ENCODE results near the gene RNU1-1. TPM values are rescaled to one million over a fixed set of nuclear protein-coding genes. Genes with fewer than 3 reads are reported as not detected.
"Not testable (repeated sequence)": the region's sequence is repeated elsewhere in the genome, so short reads cannot be mapped to it uniquely, and the experiment has no call there.

The RNU1-1 gene
- total RNA-seq, 1 donor from 2014 or later: 3,041 TPM

DNA sequence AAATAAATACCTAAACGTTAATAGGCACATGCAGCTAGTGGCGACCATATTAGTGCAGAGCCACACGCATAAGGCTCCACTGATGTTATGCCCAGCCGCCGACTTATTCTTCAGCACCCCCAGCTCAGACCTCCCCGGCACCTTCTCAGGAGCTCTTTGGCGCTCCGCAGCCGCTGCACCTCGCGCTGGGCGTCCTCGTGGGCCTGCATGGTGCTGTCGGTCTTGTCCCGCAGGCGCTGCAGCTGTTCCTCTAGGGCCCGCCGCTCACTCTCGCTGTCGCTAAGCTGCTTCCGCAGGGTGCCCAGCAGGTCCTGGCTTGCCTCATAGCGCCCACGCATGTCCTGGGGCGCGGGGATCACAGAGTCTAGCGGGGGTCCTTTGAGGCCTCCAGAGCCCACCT is 30.9 kb downstream of the RNU1-1 start:
- H3K4me1 Mint-ChIP-seq (ENCODE audit: low read depth); DNase-seq (ENCODE audit: low spot score); H3K27me3 Mint-ChIP-seq (ENCODE audit: insufficient read depth); intact Hi-C loops (cut with micrococcal nuclease); H3K4me3 Mint-ChIP-seq; H3K27ac Mint-ChIP-seq; H3K9me3 Mint-ChIP-seq: not testable (repeated sequence)
- H3K36me3 Mint-ChIP-seq (ENCODE audit: low read depth): peaks cover 11% of the 10 kb centered on the region

- Mint-ChIP-seq H3K27ac (no peak overlapping the region), H3K4me1 (ENCODE audit: low read depth) (no peaks in the 10 kb centered on the region), H3K9me3 (no peaks in the 10 kb centered on the region), H3K4me3 (no peak overlapping the region), H3K27me3 (ENCODE audit: insufficient read depth) (no peaks in the 10 kb centered on the region), H3K36me3 (ENCODE audit: low read depth) (peaks cover 11% of the 10 kb centered on the region)
- intact Hi-C loops (cut with micrococcal nuclease): no loop called here
- no peak for DNase-seq (ENCODE audit: low spot score)
Measured at GRCh38 chr1:16478091-16478490, 36.0 kb downstream of the RNU1-1 start.

DNA sequence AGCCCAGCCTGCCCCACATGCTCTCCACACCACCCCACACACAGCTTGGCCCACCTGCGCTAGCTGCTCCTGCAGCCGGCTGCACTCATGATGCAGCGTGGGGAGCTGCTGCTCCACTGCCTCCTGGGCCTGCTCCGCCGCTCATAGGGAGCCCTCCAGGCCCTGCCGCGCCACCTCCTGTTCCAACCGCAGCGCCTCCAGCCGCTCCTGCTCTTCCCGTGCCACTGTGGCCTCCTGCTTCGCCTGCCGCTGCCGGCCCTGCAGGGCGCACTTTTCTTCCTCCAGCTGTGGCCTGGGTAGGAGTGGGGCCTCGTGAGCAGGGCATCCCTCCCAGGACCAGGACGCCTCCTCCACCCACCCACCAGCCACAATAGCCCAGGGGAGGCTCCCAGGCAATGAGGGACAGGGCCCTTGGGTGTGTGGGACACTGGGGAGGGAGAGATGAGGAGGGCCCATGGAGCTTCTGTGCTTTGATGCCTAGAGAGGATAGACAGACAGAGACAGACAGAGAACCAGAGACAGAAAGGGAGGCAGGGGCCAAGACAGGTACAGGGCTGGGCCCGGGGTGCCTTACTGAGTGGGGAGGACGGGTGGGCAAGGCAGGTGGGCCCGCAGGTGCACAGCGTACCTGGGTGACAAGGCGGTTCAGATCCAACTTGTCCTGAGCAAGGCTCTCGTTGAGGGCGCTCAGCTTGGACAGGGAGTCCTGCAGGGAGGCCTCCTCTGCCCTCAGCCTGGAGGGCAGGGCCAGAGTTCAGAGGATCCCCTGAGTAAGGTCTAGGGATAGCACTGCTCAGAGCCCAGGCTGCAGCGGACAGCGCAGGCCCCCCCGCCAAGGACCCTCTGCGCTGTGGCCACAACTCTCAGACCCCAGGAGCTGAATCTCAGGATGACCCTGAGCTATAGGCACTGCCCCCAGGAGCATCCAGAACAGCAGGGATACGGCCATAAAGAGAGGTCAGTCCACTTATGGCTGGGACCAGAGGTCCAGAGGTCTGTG is 38.0 kb downstream of the RNU1-1 start:
- H3K4me1 Mint-ChIP-seq (ENCODE audit: low read depth); intact Hi-C loops (cut with micrococcal nuclease); H3K9me3 Mint-ChIP-seq; H3K4me3 Mint-ChIP-seq; H3K27me3 Mint-ChIP-seq (ENCODE audit: insufficient read depth); H3K27ac Mint-ChIP-seq; DNase-seq (ENCODE audit: low spot score): not testable (repeated sequence)
- peaks cover 16% of the 10 kb centered on the region for H3K36me3 Mint-ChIP-seq (ENCODE audit: low read depth)

GRCh38 chr1:16474891-16475290 is 39.2 kb downstream of the RNU1-1 start:
- H3K9me3 Mint-ChIP-seq; H3K27ac Mint-ChIP-seq; H3K4me1 Mint-ChIP-seq (ENCODE audit: low read depth); H3K4me3 Mint-ChIP-seq; DNase-seq (ENCODE audit: low spot score); H3K27me3 Mint-ChIP-seq (ENCODE audit: insufficient read depth); intact Hi-C loops (cut with micrococcal nuclease): not testable (repeated sequence)
- H3K36me3 Mint-ChIP-seq (ENCODE audit: low read depth): peaks cover 12% of the 10 kb centered on the region

- Mint-ChIP-seq H3K27me3 (ENCODE audit: insufficient read depth) (no peaks in the 10 kb centered on the region), H3K27ac (no peak overlapping the region), H3K36me3 (ENCODE audit: low read depth) (peaks cover 18% of the 10 kb centered on the region), H3K4me3 (no peak overlapping the region), H3K4me1 (ENCODE audit: low read depth) (no peaks in the 10 kb centered on the region), H3K9me3 (no peaks in the 10 kb centered on the region)
- intact Hi-C loops (cut with micrococcal nuclease): no loop called here
- no peak for DNase-seq (ENCODE audit: low spot score)
Measured at GRCh38 chr1:16474166-16474800, 39.8 kb downstream of the RNU1-1 start.

DNA sequence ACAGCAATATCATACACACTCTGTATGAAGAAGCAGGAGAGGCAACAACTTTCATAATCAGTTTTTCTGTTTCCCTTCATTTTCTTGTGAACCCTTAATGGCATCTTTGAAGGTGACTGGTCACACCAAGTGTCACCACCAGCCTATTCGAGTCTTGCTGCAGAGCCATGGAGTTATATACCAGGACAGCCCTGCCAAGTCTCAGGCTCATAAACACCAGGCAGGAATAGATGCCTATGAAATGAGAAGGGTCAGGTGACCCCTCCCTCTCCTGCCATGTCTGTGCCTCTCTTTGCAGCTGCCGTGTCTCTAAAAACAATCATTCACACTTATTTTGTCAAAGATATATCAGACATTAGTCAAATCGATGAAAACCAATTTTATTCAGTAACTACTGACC is 45.5 kb downstream of the RNU1-1 start:
- Mint-ChIP-seq H3K4me3 (no peak overlapping the region), H3K36me3 (ENCODE audit: low read depth) (peaks cover 35% of the 10 kb centered on the region), H3K27me3 (ENCODE audit: insufficient read depth) (no peaks in the 10 kb centered on the region), H3K27ac (no peak overlapping the region), H3K4me1 (ENCODE audit: low read depth) (no peaks in the 10 kb centered on the region), H3K9me3 (no peaks in the 10 kb centered on the region)
- intact Hi-C loops (cut with micrococcal nuclease): no loop called here
- no peak for DNase-seq (ENCODE audit: low spot score)

DNA sequence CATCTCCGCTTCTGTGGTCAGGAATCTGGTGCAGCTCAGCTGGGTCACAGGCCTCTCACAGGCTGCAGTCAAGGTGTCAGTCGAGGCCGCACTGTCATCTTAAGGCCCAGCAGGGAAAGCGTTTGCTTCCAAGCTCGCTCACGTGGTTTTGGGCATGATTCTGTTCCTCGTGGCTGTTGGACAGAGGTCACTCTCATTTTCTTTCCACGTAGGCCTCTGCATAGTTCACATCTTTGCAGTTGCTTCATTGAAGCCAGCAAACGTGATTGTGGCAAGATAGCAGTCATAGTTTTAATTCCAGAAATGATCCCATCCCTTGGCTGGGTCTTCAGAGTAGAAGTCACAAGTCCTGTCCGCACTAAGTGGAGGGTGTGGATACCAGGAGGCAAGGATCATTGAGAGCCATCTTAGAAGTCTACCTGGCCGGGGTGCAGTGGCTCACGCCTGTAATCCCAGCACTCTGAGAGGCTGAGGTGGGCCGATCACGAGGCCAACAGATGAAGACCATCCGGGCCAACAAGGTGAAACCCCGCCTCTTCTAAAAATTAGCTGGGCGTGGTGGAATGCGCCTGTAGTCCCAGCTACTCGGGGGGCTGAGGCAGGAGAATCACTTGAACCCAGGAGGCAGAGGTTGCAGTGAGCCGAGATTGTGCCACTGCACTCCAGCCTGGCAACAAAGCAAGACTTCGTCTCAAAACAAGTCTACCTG is 49.0 kb downstream of the RNU1-1 start:
- Mint-ChIP-seq H3K4me3 (no peak overlapping the region), H3K9me3 (no peaks in the 10 kb centered on the region), H3K27ac (no peak overlapping the region), H3K36me3 (ENCODE audit: low read depth) (peaks cover 35% of the 10 kb centered on the region), H3K27me3 (ENCODE audit: insufficient read depth) (no peaks in the 10 kb centered on the region), H3K4me1 (ENCODE audit: low read depth) (no peaks in the 10 kb centered on the region)
- intact Hi-C loops (cut with micrococcal nuclease): no loop called here
- DNase-seq (ENCODE audit: low spot score): no peak

Other genes starting within 250 kb of the RNU1-1 start
- 17.1 and 19.1 TPM in 2 replicates for gene FBXO42, start 161.8 kb downstream of the RNU1-1 start, total RNA-seq
- 212 and 216 TPM in 2 replicates for gene SZRD1, start 147.0 kb downstream of the RNU1-1 start, total RNA-seq
- not detected in 2 replicates for gene SPATA21, start 76.9 kb downstream of the RNU1-1 start, total RNA-seq
- 79.9 and 81.9 TPM in 2 replicates for gene NECAP2, start 73.6 kb downstream of the RNU1-1 start, total RNA-seq
- 4.4 and 6.1 TPM in 2 replicates for gene NBPF1, start 99.3 kb upstream of the RNU1-1 start, total RNA-seq
- gene RNU1-3, start 152.7 kb upstream of the RNU1-1 start, total RNA-seq: 2,178 and 3,041 TPM in 2 replicates
- 2,178 and 3,041 TPM in 2 replicates for gene RNU1-4, start 226.2 kb upstream of the RNU1-1 start, total RNA-seq